Fibroblast of skin of back (primary cell): ENCODE measurements around the gene SLC4A9.
"Not testable (repeated sequence)": the region's sequence is repeated elsewhere in the genome, so short reads cannot be mapped to it uniquely, and the experiment has no call there.

ENCODE experiments used
- DNase-seq: peaks from one replicate; pipeline ENCODE4 v3.0.0-alpha.2; 2013

The SLC4A9 gene

DNA sequence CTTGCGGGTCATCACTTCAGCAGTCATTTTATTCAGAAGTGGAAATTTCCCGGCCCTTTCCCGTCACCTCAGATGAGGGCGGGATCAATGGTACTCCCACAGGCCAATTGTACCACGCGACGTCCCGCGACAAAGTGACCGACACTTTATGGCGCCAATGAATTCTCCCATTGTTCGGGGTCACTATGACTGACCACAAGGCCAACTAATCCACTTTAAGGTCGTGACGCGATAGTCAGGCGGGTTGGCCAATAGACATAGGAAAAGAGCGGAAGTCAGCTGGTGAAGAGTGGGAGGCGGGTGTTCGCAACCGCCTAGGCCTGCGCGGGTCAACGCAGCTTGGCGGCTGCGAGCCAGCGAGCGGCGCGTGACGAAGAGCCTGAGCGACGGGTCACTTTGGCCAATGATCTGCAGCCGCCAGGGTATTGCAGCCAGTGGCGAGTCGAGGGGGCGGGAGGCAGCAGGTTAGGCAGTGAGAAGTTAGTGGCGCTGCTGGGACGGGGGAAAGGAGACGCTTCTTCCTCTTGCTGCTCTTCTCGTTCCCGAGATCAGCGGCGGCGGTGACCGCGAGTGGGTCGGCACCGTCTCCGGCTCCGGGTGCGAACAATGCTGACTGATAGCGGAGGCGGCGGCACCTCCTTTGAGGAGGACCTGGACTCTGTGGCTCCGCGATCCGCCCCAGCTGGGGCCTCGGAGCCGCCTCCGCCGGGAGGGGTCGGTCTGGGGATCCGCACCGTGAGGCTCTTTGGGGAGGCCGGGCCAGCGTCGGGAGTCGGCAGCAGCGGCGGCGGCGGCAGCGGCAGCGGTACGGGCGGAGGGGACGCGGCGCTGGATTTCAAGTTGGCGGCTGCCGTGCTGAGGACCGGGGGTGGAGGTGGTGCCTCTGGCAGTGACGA, 41.6 kb downstream of the SLC4A9 start, which contains the start of gene ANKHD1:
ANKHD1 (plus strand) TSS at position 472 of the 896 bp plus-strand sequence; CDS start at position 607, 135 bp downstream.
- peak; percentile 100 for DNase-seq

DNA sequence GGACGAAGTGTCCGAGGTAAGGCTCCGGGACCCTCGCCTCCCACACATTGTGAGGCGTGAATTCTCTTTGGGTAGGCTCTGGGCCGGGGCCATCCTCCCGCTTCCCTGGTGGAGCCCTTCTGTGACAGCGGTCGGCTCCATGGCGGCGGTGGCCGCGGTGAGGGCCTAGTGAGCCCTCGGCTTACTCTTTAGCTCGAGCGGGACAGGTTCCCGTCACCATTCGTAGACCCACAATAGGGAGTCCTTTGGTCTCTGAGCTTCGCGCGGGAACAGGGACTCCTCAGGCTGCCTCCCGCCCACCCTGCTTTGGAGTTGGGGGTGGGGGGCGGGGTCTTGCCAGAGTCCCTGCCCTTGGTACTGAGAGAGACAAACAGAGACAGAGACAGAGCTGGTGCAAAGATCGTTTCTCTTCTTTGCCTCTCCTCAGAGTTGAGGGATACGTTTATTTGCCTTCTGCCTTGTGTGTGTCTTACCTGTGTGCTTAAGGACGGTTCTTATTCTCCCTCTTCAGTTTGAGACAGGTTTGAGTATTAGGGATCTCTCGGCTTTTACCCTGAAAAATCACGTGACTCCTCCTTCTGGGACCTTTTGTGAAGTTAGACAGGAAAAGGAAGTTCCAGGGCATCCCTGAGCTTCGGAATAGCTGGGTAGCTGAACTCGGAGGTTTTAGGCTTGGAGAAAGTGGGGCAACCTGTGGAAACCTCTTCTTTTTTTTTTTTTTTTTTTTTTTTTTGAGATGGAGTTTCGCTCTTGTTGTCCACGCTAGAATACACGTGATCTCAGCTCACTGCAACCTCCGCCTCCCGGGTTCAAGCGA, 42.5 kb downstream of the SLC4A9 start:
- DNase-seq, result peak; percentile 52

DNA sequence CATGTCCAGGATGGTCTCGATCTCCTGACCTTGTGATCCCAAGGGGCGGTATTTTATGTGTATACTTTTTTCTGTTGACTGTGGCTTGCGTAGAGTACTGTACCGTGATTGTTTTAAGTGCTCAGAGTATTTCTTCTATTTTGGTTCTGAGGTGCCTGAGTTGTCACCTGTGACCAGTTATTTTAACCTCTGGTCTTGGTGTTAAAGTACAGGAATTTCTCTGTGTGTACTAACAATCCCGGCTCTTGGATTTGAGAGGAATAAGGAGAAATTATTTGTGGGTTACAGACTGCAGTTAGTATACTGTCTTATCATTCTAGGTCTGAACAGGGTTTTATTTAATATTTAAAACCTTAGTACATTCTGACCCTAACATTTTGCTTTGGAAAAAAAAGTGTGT, 43.6 kb downstream of the SLC4A9 start:
- no peak for DNase-seq

DNA sequence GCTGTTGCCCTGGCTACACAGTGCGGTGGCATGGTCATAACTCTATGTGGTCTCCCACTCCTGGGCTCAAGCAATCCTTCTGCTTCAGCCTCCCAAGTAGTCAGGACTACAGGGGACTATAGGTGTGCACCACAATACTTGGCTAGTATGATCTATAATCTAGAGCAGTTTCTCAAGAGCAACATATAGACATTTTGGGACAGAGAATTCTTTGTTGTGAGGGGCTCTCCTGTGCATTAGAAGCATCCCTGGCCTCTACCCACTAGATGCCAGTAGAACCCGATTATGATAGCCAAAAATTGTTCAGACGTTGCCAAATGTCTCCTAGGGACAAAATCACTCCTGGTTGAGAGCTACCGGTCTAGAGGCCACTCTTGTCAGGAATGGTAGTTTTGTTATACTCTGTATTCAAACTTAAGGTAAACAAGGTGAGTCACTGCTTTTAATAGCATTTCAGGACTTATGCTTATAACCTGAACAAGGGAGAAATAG, 48.8 kb downstream of the SLC4A9 start:
- no peak for DNase-seq

DNA sequence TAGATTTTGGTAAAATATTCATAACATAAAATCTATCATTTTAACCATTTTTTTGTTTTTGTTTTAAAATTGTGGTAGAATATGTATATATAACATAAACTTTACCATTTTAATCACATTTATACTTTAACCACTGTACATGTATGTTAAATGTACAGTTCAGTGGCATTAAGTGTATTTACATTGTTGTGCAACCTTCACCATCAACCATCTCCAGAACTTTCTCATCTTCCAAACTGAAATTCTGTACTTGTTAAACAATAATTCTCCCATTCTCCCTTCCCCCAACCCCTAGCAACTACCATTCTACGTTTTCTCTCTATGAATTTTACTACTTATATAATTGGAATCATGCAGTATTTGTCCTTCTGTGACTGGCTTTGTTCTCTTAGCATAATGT, 53.2 kb downstream of the SLC4A9 start:
- DNase-seq, result no peak

DNA sequence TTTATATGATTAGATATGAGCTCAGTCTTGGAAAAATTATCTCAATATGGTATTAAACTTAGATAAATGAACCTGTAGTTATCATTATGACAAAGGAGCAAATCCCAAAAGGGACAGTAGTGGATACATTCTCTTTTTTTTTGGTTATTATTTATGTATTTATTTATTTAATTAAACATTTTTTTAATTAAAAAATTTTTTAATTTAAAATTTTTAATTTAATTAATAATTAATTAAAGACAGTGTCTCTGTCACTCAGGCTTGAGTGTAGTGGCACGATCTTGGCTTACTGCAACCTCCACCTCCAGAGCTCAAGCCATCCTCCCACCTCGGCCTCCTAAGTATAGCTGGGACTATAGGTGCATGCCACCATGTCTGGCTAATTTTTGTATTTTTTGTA, 57.2 kb downstream of the SLC4A9 start:
- DNase-seq, result no peak

DNA sequence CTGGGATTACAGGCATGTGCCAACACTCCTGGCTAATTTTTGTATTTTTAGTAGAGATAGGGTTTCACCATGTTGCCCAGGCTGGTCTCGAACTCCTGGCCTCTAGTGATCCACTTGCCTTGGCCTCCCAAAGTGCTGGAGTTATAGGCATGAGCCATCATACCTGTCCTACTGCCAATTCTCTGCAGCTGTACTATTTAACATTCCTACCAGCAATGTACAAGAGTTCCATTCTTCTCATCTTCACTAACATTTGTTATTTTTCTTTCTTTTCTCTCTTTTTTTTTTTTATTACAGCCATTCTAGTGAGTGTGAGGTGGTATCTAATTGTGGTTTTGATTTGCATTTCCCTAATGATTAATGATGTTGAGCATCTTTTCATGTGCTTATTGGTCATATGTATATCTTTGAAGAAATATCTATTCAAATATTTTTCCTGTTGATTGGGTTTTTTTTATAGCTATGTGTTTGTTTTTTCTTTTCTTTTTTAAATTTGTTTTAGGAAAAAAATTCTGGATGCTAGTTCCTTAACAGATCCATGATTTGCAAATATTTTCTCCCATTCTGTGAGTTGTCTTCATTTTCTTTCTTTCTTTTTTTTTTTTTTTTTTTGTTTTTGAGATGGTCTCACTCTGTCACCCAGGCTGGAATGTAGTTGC, 59.0 kb downstream of the SLC4A9 start:
- DNase-seq, result no peak

DNA sequence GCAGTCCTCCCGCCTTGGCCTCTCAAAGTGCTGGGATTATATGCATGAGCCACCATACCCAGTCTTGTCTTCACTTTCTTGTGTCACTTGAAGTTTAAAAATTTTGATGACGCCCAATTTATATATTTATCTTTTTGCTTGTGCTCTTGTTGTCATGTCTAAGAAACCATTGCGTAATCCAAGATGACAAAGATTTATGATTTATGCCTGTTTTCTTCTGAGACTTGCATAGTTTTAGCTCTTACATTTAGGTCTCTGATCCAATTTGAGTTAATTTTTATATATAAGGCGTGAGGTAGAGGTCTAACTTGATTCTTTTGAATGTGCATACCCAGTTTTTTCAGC, 60.2 kb downstream of the SLC4A9 start:
- DNase-seq, result no peak

DNA sequence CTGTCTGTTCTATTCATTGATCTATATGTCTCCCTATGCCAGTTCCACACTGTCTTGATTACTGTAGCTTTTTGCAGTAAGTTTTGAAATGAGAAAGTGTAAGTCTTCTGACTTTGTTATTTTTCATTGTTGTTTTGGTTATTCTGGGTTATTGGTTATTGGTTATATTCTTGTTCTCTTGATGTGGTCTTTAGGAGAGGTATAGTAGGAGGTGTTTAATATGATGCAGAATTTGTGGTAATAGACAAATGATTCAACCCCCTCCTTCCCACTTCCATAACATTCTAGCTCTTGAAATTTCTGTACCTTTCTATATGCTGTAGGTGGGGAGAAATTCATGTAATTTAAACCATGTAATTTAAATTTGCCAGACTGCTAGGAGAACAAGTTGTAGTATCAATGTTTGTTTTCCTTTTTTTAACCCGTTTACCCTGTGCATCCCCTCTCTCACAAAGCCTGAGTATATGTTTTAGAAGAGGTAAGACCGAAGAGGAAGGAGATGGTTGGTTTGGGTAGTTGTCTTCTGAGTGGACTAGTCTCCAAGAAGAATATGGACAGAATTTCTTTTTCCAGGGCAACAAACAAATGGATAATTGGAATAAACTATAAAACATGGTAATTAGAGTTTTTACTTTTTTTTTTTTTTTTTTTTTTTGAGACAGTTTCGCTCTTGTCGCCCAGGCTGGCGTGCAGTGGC, 60.8 kb downstream of the SLC4A9 start:
- DNase-seq, result no peak

DNA sequence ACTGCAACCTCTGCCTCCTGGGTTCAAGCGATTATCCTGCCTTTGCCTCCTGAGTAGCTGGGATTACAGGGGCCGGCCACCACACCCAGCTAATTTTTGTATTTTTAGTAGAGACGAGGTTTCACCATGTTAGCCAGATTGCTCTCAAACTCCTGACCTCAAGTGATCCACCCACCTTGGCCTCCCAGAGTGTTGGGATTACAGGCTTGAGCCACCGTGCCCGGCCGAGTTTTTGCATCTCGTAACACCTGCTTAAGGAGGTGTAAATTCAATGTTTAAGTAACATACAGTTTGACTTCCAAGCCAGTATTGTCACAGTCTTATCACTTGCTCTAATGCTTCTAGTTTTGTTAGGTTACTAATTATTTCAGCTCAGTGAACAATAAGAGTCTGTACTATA, 61.4 kb downstream of the SLC4A9 start:
- not testable (repeated sequence) for DNase-seq

DNA sequence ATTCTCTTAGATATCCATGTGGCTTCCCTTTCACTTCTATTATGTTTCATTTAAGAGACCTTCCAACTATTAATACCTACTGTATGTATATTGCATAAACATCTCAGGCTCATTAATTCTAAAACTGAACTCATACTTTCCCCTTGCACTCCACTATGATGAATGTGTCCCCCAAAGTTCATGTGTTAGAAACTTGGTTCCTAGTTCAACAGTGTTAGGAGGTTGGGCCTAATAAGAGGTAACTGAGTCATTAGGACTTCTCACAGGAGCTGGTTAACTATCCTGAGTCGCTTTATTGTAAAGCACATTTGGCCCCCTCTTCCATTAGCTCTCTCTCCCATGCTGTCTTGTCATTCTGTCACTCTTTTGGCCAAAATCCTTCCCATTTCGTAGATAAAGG, 63.6 kb downstream of the SLC4A9 start:
- no peak for DNase-seq

DNA sequence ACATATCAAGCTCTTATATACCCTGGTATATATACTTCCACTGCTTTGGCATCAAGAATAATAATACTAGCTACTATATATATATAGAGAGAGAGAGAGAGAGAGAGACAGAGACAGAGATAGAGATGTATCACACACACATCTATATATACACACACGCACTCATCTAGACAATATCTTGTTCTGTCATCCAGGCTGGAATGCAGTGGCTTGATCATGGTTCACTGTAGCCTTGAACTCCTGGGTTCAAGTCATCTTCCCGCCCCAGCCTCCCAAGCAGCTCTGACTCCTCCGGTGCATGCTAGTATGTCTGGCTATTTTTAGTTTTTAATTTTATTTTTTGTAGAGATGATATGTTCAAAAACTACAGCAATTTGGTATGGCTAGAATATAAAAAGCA, 64.1 kb downstream of the SLC4A9 start:
- DNase-seq, result peak; percentile 10
